ENCODE measurements around the gene ADAMTS17. TPM values are rescaled to one million over a fixed set of nuclear protein-coding genes. Genes with fewer than 3 reads are reported as not detected.

The ADAMTS17 gene
- total RNA-seq, 1 experiment from 2014 or later: 1.6 TPM

DNA sequence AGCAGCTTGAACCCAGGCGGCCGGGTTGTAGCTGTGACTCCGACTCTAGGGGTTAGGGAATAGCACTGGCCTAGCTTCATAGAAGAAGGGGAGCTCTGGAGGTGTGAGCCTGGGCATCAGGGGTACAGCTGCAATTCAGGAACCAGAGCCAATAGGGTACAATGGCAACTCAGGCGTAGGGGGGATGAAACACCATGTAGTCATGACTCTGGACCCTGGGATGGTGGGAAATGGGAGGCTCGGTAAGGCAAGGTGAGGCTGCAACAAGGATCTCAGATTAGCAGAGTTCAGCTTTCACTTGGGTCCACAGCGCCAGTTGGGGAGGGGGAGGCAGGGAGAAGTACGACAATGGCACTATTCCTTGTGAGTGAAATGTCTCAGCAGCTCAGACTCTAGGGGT, 398.3 kb downstream of the ADAMTS17 start:
- Histone ChIP-seq H3K9me3 (ENCODE audit: control insufficient read depth, insufficient read depth, low read depth, low read length) (peaks cover 17% of the 10 kb centered on the region; the same call in 1 of the 2 replicates), H3K4me3 (ENCODE audit: low read depth in 2 of 2, low read length in 2 of 2) (no peak overlapping the region), H3K36me3 (ENCODE audit: control insufficient read depth, insufficient read depth, low read length) (no peaks in the 10 kb centered on the region), H3K27me3 (ENCODE audit: control insufficient read depth, insufficient read depth, low read length) (no peaks in the 10 kb centered on the region), H3K27ac (ENCODE audit: low read length) (no peak overlapping the region), H3K4me1 (ENCODE audit: control insufficient read depth, insufficient read depth, low read length) (no peaks in the 10 kb centered on the region)
- intact Hi-C loops (cut with micrococcal nuclease; ENCODE audit: unreplicated experiment): no loop called here
- TF ChIP-seq POLR2AphosphoS5 (IDR thresholded peaks at IDR 0.05; ENCODE audit: low read depth, low read length): no peak
- TF ChIP-seq TCF7L2 (IDR thresholded peaks at IDR 0.05; ENCODE audit: low read depth, low read length): no peak
- TF ChIP-seq, protein P1, sequence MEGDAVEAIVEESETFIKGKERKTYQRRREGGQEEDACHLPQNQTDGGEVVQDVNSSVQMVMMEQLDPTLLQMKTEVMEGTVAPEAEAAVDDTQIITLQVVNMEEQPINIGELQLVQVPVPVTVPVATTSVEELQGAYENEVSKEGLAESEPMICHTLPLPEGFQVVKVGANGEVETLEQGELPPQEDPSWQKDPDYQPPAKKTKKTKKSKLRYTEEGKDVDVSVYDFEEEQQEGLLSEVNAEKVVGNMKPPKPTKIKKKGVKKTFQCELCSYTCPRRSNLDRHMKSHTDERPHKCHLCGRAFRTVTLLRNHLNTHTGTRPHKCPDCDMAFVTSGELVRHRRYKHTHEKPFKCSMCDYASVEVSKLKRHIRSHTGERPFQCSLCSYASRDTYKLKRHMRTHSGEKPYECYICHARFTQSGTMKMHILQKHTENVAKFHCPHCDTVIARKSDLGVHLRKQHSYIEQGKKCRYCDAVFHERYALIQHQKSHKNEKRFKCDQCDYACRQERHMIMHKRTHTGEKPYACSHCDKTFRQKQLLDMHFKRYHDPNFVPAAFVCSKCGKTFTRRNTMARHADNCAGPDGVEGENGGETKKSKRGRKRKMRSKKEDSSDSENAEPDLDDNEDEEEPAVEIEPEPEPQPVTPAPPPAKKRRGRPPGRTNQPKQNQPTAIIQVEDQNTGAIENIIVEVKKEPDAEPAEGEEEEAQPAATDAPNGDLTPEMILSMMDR (IDR thresholded peaks at IDR 0.05): no peak
- no peak for TF ChIP-seq REST (IDR thresholded peaks at IDR 0.05; ENCODE audit: insufficient read depth in 1 of 2, low read depth in 2 of 2, low read length in 1 of 2)
- TF ChIP-seq SIN3A (IDR thresholded peaks at IDR 0.05; ENCODE audit: borderline replicate concordance, insufficient read depth, low read depth, low read length): no peak
- ChIA-PET POLR2A (no interaction called here), CTCF (no interaction called here)
- no peak for ATAC-seq
- no TSS peak for BruUV-seq (replicated peaks)
- in situ Hi-C loops (cut with HindIII; ENCODE audit: low pct_unique_long_range_greater_than_20kb, low sequenced_read_pairs): no loop called here
- DNase-seq (ENCODE audit: low read depth, low spot score): no peak

GRCh38 chr15:99932676-99933402, 408.9 kb downstream of the ADAMTS17 start:
- Histone ChIP-seq H3K27ac (ENCODE audit: low read length) (no peak overlapping the region), H3K4me3 (ENCODE audit: low read depth in 2 of 2, low read length in 2 of 2) (no peak overlapping the region), H3K4me1 (ENCODE audit: control insufficient read depth, insufficient read depth, low read length) (no peaks in the 10 kb centered on the region; the same call in 1 of the 2 replicates), H3K9me3 (ENCODE audit: control insufficient read depth, insufficient read depth, low read depth, low read length) (no peaks in the 10 kb centered on the region), H3K36me3 (ENCODE audit: control insufficient read depth, insufficient read depth, low read length) (no peaks in the 10 kb centered on the region), H3K27me3 (ENCODE audit: control insufficient read depth, insufficient read depth, low read length) (peaks cover 3% of the 10 kb centered on the region)
- DNase-seq (ENCODE audit: low read depth, low spot score) (no peak), ATAC-seq (no peak)
- no TSS peak for BruUV-seq (replicated peaks)
- intact Hi-C loops (cut with micrococcal nuclease; ENCODE audit: unreplicated experiment): no loop called here
- no peak for TF ChIP-seq TCF7L2 (IDR thresholded peaks at IDR 0.05; ENCODE audit: low read depth, low read length)
- no peak for TF ChIP-seq POLR2AphosphoS5 (IDR thresholded peaks at IDR 0.05; ENCODE audit: low read depth, low read length)
- TF ChIP-seq REST (IDR thresholded peaks at IDR 0.05; ENCODE audit: insufficient read depth in 1 of 2, low read depth in 2 of 2, low read length in 1 of 2): no peak
- no peak for TF ChIP-seq SIN3A (IDR thresholded peaks at IDR 0.05; ENCODE audit: borderline replicate concordance, insufficient read depth, low read depth, low read length)
- TF ChIP-seq, protein P1 (IDR thresholded peaks at IDR 0.05): no peak
- ChIA-PET CTCF (interaction anchor here (0.6 kb wide), 1 partner anchor 572 kb away, joined by 3 read pairs; no protein-coding TSS in a partner anchor), POLR2A (no interaction called here)
- in situ Hi-C loops (cut with HindIII; ENCODE audit: low pct_unique_long_range_greater_than_20kb, low sequenced_read_pairs): no loop called here
